Uterus (tissue), 4 donors: ENCODE measurements around the gene CLUH. TPM values are rescaled to one million over a fixed set of nuclear protein-coding genes. Genes with fewer than 3 reads are reported as not detected.

ENCODE experiments used
- DNase-seq, 2 donors: peaks; one replicate each; pipeline ENCODE4 v3.0.0-alpha.2; 2019 to 2020
- H3K27ac ChIP-seq, 2 donors: fragments of 200-600 bp; sonication (generic); 1 replicate in 1 of 2; 2 replicates in 1 of 2; pipeline ENCODE4 v1.5.1; 2016 to 2018
- H3K27me3 ChIP-seq, 2 donors: fragments of 200-600 bp; sonication (generic); one replicate each; pipeline ENCODE4 v1.5.1; 2018 to 2019; ENCODE audit warnings: control low read depth in 1 of 2
- H3K36me3 ChIP-seq, 2 donors: fragments of 200-600 bp; sonication (generic); one replicate each; pipeline ENCODE4 v1.5.1; 2019; ENCODE audit warnings: control low read depth in 1 of 2
- H3K4me1 ChIP-seq, 2 donors: fragments of 200-600 bp; sonication (generic); one replicate each; pipeline ENCODE4 v1.5.1; 2018 to 2019; ENCODE audit warnings: control low read depth in 1 of 2
- H3K4me3 ChIP-seq, 2 donors: fragments of 200-600 bp; sonication (generic); 1 replicate in 1 of 2; 2 replicates in 1 of 2; pipeline ENCODE4 v1.5.1; 2018 to 2019; ENCODE audit warnings: mild to moderate bottlenecking in 1 of 2
- H3K9me3 ChIP-seq, 2 donors: fragments of 200-600 bp; sonication (generic); one replicate each; pipeline ENCODE4 v1.5.1; 2019; ENCODE audit warnings: control low read depth in 1 of 2
- POLR2A ChIP-seq, 2 donors: fragments of 450-650 bp; IDR thresholded peaks; one replicate each; pipeline ENCODE4 v1.6.1; 2016; ENCODE audit warnings: antibody characterized with exemption in 2 of 2, mild to moderate bottlenecking in 1 of 2, moderate library complexity in 1 of 2
- intact Hi-C: fragments of 100-400 bp; cut with DNase I; formaldehyde crosslinking; loops from one replicate; pipeline ENCODE4 v1.15.1; 2023; ENCODE audit warnings: low total_unique reads
- total RNA-seq, 4 donors: library from RNA; depleted of rRNA in 3 of 4; stranded (reverse); fragments of >200 nt in 3 of 4; gene quantifications; one replicate each; pipeline versions ENCODE4 v1.1.0 to v1.2.4, GENCODE V29; 2014 to 2023
- TF ChIP-seq, protein P1 (sequence below), 4 experiments: fragments of 200-600 bp in 2 of 4; fragments of 450-650 bp in 2 of 4; sonication (generic) in 2 of 4; IDR thresholded peaks; one replicate each; pipeline ENCODE4 v1.5.1; 2016 to 2019; ENCODE audit warnings: antibody characterized with exemption in 4 of 4, mild to moderate bottlenecking in 2 of 4, moderate library complexity in 1 of 4
- donor health status: DM: yes; HTN: yes; CAD: no.

Gene CLUH
- total RNA-seq, 4 donors from 2014 or later: 9.2 to 40.3 (median 20.1) TPM

DNA sequence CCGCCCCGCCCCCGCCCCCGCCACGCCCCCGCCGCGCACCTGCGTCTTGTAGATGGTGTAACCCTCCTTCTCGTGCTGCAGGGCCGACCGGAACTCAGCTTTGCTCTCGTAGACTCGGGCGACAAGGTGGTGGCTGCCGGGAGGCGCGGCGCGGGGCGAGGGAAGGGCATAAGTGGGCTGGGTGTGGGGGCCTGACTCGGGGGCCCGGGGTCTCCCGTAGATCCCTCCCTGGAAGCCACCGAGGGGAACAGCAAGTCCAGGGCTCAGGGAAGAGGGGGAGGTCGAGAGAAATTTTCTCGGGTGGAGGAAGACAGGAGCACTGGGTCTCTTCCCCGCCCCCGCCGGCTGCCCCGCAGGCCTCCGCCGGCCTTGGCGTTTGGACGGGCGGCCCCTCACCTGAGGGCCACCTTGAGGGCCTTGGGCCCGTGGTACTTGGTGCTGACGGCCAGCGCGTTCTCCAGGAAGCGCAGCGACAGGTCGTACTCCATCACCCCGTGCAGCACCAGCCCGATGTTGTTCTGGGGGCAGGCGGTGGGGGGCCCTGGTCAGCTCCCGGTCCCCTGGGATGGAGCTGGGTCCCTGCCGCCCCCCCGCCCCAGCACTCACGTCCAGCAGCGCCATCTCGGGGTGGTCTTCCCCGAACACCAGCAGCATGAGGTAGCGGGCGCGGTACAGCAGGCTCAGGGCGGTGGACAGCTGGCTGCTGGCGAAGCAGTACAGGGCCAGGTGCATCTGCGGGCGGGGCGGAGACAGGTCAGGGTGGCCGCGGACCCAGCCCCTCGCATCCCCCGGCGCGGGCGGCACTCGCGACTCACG is 19.4 kb downstream of the CLUH start:
- no peaks in the 10 kb centered on the region for H3K27me3 ChIP-seq
- H3K4me1 ChIP-seq: no peaks in the 10 kb centered on the region
- intact Hi-C loops: no loop called here
- no peak for DNase-seq
- no peak overlapping the region for H3K27ac ChIP-seq
- no peak for TF ChIP-seq POLR2A (IDR thresholded peaks at IDR 0.05)
- TF ChIP-seq, protein P1, sequence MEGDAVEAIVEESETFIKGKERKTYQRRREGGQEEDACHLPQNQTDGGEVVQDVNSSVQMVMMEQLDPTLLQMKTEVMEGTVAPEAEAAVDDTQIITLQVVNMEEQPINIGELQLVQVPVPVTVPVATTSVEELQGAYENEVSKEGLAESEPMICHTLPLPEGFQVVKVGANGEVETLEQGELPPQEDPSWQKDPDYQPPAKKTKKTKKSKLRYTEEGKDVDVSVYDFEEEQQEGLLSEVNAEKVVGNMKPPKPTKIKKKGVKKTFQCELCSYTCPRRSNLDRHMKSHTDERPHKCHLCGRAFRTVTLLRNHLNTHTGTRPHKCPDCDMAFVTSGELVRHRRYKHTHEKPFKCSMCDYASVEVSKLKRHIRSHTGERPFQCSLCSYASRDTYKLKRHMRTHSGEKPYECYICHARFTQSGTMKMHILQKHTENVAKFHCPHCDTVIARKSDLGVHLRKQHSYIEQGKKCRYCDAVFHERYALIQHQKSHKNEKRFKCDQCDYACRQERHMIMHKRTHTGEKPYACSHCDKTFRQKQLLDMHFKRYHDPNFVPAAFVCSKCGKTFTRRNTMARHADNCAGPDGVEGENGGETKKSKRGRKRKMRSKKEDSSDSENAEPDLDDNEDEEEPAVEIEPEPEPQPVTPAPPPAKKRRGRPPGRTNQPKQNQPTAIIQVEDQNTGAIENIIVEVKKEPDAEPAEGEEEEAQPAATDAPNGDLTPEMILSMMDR (IDR thresholded peaks at IDR 0.05): no peak
- H3K36me3 ChIP-seq: no peaks in the 10 kb centered on the region
- no peak overlapping the region for H3K4me3 ChIP-seq
- no peaks in the 10 kb centered on the region for H3K9me3 ChIP-seq

DNA sequence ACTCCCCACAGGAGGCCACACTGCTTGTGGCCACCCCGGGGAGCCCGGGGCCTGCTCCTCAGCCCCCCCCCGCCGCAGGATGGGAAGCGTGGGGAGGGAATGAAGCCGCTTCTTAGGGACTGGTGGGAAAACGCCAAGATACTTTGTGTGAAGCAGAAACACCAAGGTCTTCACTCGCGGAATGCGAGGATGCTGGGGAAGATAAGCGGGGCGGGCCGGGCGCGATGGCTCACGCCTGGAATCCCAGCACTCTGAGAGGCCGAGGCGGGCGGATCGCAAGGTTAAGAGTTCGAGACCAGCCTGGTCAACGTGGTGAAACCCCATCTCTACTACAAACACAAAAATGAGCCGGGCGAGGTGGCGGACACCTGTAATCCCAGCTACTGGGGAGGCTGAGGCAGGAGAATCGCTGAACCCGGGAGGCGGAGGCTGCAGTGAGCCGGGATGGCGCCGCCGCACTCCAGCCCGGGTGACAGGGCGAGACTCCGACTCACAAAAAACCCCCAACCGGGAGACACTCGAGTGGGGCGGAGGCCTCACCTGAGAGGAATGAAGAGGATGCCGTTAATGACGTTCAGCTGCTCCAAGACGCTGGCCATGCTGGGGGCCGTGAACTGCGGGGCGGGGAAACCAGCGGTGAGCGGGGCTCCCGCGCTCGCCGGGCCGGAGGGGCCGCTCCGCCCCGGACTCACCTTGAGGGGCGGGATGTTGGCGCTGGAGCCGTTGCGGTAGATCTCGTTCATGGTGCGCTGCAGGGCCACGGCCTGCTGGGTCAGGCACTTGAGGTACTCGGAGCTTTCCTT is 20.3 kb downstream of the CLUH start:
- DNase-seq: no peak
- H3K36me3 ChIP-seq: no peaks in the 10 kb centered on the region
- intact Hi-C loops: no loop called here
- no peak overlapping the region for H3K4me3 ChIP-seq
- TF ChIP-seq, protein P1 (IDR thresholded peaks at IDR 0.05): no peak
- TF ChIP-seq POLR2A (IDR thresholded peaks at IDR 0.05): no peak
- no peak overlapping the region for H3K27ac ChIP-seq
- H3K27me3 ChIP-seq: no peaks in the 10 kb centered on the region
- no peaks in the 10 kb centered on the region for H3K4me1 ChIP-seq
- H3K9me3 ChIP-seq: no peaks in the 10 kb centered on the region

DNA sequence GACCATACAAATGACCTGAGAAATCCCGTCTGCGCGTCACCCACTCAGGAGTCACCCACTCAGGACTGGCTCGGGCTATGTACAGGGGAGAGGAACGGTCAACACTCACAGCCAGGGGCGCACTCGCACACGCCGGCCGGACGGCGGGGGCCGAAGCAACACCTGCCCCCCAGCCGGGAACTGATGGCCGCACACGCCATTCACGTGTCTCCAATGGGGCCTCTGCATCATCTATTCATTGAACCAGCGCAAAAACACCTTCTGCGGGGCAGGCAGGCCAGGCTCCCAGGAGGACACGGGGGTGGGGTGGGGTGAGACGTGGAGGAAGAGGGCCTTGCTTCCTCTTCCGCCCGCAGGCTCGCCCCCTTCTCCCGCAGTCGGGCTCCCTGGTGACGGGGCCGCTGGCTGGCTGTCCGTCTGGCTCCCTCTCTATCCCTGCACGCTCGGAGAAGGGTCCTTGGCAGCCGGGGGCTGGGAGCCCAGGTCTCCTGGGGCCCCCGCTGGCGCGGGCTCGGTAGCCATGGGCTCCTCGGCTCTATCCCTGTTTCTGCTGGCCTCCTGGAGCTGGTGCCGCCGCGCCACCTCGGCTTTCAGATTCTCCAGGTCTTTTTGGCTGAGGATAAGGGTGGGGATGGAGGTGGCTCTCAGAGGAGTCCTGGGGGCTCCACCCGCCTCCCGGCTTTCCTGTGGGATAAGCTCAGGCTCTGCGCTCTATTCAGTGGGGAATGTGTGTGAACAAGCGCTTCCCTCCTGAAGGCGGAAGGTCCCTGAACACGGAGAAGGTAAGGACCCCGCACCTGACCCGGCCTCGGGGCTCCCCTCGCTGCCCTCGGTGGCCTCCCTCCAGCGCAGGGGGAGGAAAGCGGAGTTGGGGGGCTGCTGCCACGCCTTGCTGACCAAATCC is 21.1 kb downstream of the CLUH start:
- Histone ChIP-seq H3K36me3 (no peaks in the 10 kb centered on the region), H3K4me3 (no peak overlapping the region), H3K4me1 (no peaks in the 10 kb centered on the region), H3K27me3 (no peaks in the 10 kb centered on the region), H3K9me3 (no peaks in the 10 kb centered on the region), H3K27ac (no peak overlapping the region)
- intact Hi-C loops: no loop called here
- no peak for TF ChIP-seq POLR2A (IDR thresholded peaks at IDR 0.05)
- TF ChIP-seq, protein P1 (IDR thresholded peaks at IDR 0.05): no peak
- no peak for DNase-seq

DNA sequence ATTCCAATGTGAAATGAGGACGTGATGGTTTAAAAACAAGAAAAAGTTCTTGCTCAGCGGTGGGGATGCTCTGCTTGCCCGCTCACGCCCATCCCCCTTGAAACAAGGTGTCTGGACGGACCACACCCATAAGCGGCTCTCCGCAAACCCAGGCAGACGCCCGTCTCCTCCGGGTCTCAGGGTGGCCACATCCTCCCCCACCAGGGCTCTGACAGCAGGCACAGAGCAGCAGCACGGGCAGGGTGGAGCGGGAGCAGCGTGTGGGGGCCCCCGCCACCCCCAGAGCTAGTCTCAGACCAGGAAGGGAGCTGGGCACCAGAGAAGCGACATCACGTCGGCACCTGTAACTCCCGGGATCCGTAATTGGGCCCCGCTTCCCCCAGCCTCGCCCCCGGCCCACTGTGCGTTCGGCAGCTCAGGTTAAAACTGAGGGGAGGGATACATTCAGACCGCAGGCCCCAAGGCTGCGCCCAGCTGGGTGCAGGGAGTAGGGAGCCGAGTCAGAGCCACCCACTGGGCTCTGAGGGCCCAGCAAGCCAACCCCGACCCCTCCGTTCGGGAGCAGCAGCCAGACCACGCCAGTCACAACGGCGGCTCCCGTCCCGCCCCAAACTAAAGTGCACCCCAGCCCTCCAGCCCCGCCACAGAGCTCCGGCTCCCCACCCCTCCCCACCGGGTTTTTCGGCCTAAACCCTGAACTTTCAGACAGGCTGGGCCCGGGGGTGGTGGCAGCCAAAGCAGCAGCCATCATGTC is 22.0 kb downstream of the CLUH start:
- Histone ChIP-seq H3K4me3 (no peak overlapping the region), H3K27ac (no peak overlapping the region), H3K27me3 (no peaks in the 10 kb centered on the region), H3K36me3 (no peaks in the 10 kb centered on the region), H3K9me3 (no peaks in the 10 kb centered on the region), H3K4me1 (no peaks in the 10 kb centered on the region)
- no peak for TF ChIP-seq POLR2A (IDR thresholded peaks at IDR 0.05)
- TF ChIP-seq, protein P1 (IDR thresholded peaks at IDR 0.05): no peak
- DNase-seq: no peak
- intact Hi-C loops: no loop called here
